Left ventricle myocardium inferior (tissue), 1 donor: ENCODE data around the gene FAM170B. TPM values are rescaled to one million over a fixed set of nuclear protein-coding genes. Genes with fewer than 3 reads are reported as not detected.

Experiments used
- DNase-seq: peaks from one replicate; pipeline ENCODE4 v3.0.0-alpha.2; 2020
- H3K27ac ChIP-seq: fragments of 200-600 bp; replicated peaks from 2 replicates; pipeline ENCODE4 v1.8.0; 2021
- H3K27me3 ChIP-seq: fragments of 200-600 bp; 2 replicates; pipeline ENCODE4 v1.8.0; 2021; ENCODE audit warnings: low read depth
- H3K36me3 ChIP-seq: fragments of 200-600 bp; 2 replicates; pipeline ENCODE4 v1.8.0; 2021
- H3K4me1 ChIP-seq: fragments of 200-600 bp; 2 replicates; pipeline ENCODE4 v1.8.0; 2021
- H3K4me3 ChIP-seq: fragments of 200-600 bp; 2 replicates; pipeline ENCODE4 v1.8.0; 2021; ENCODE audit warnings: mild to moderate bottlenecking, moderate library complexity
- H3K9me3 ChIP-seq: fragments of 200-600 bp; replicated peaks from 2 replicates; pipeline ENCODE4 v1.8.0; 2021
- intact Hi-C: fragments of 100-400 bp; cut with micrococcal nuclease; formaldehyde crosslinking; loops from one replicate; pipeline ENCODE4 v1.11.0; 2022
- total RNA-seq: library from RNA; stranded (reverse); fragmentation: NEBNext Ultra II Directional; extraction: Animal tissue kit (Norgen Biotek cat#: 25700); gene quantifications from one replicate; pipeline ENCODE4 v1.2.1, GENCODE V29; 2021
- TF ChIP-seq, protein P1 (sequence below): fragments of 200-600 bp; IDR thresholded peaks from 2 replicates; pipeline ENCODE4 v1.8.0; 2021; ENCODE audit warnings: antibody characterized with exemption, mild to moderate bottlenecking, borderline replicate concordance
- donor health status: DM: no; HTN: yes; CAD: no; lungs with severe emphysema.

Gene FAM170B
- total RNA-seq, 1 donor from 2014 or later = not detected

DNA sequence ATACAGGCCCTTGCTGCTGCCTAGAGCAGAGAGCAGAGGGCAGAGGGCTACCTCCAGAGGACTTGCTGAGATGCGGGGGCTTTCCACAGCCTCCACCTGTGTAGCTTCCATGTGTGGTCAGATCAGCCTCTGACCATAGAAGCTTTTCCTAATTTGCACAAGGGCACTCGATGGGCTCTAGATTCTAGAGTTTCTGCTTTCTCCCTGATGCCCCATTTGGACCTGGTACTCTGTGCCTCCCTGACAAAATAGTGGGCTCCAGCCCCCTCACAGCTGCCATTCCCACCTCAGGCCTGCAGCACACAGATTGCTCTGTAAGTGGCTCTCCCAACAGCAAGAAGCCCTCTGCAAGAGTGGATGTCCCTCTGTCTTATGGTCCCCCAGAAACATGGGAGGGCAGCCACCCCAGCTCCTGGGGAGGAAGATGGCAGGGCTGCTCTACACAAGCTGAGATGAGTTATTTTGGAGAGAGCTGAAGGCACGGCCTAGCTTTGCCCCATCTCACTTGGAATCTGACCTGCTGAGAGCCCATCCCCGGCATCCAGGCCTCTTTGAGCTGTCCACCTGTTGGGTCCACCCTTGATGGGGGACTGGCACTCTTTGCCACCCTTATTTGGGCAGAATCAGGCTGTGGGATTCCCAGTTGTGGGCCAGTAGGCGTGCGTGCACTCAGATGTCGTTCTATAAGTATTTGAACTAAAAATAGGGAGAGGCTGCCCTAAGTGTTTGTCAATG, 37.7 kb upstream of the FAM170B start:
- TF ChIP-seq, protein P1, sequence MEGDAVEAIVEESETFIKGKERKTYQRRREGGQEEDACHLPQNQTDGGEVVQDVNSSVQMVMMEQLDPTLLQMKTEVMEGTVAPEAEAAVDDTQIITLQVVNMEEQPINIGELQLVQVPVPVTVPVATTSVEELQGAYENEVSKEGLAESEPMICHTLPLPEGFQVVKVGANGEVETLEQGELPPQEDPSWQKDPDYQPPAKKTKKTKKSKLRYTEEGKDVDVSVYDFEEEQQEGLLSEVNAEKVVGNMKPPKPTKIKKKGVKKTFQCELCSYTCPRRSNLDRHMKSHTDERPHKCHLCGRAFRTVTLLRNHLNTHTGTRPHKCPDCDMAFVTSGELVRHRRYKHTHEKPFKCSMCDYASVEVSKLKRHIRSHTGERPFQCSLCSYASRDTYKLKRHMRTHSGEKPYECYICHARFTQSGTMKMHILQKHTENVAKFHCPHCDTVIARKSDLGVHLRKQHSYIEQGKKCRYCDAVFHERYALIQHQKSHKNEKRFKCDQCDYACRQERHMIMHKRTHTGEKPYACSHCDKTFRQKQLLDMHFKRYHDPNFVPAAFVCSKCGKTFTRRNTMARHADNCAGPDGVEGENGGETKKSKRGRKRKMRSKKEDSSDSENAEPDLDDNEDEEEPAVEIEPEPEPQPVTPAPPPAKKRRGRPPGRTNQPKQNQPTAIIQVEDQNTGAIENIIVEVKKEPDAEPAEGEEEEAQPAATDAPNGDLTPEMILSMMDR = no peak
- intact Hi-C loops = no loop called here
- H3K4me1 ChIP-seq = peaks cover 66% of the 10 kb centered on the region

DNA sequence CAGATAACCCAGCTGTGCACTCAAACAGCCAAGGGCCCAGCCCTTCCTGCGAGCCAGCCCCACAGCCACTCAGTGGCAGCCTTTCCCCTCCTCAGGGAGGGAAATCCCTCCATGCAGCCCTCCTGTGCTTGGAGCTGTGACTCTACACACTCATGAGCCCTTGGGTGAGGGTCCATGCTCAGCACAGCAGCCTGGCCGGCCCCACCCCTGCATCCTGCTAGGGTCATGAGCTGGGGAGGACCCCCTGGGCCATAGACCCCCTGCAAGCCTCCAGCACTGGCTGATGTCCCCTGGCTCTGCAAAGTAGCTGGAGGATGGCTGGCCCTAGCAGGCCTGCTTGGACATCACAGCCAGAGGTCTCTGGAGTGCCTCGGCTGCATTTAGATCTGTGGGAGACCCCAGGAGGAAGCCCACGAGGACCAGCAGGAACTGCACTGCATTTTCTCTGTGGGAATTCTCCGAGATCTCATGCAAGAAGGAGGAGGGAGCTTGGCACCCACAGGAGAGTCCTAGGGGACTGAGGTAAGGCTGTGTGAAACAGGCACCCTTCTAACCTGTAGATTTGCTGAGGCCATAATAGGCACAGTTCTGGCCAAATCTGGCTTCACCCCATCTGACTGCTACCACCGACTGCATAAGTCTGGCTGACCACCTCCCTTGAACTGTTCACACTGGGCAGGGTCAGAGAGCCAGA, 37.0 kb upstream of the FAM170B start:
- intact Hi-C loops = no loop called here
- DNase-seq = no peak

More for the DNA sequence above, 37.7 kb upstream of the FAM170B start:
- H3K4me3 ChIP-seq = no peak overlapping the region
- H3K9me3 ChIP-seq = no peaks in the 10 kb centered on the region
- H3K27me3 ChIP-seq = no peaks in the 10 kb centered on the region
- no peak overlapping the region for H3K27ac ChIP-seq
- DNase-seq = no peak
- H3K36me3 ChIP-seq = peaks cover 3% of the 10 kb centered on the region

DNA sequence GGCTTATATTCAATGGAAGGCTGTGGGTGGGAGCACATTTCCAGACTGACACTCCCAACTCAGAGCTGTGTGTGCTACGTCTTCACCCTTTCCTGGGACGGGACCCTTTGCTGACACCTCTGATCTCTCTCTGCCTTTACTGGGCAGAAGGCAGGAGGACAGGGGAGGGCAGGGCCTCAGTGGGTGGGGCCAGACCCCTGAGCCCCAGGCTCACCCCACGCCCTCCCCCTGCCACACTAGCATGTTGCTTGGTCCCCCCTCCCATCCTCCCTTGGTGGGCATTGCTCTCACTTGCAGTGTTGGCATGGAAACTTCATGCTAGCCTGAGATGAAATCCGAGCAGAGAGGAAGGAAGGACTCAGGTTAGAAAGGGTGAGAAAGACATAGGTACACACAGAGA, 36.0 kb upstream of the FAM170B start:
- TF ChIP-seq, protein P1 = no peak
- Histone ChIP-seq H3K27ac (no peak overlapping the region), H3K4me3 (no peak overlapping the region), H3K36me3 (peaks cover 16% of the 10 kb centered on the region), H3K4me1 (peaks cover 55% of the 10 kb centered on the region), H3K27me3 (no peaks in the 10 kb centered on the region), H3K9me3 (no peaks in the 10 kb centered on the region)
- no peak for DNase-seq
- intact Hi-C loops = loop anchor here (10.0 kb wide), 1 partner anchor 185 kb away; no protein-coding TSS in a partner anchor

More for the DNA sequence above, 37.0 kb upstream of the FAM170B start:
- Histone ChIP-seq H3K4me3 (no peak overlapping the region), H3K27me3 (no peaks in the 10 kb centered on the region), H3K36me3 (peaks cover 10% of the 10 kb centered on the region), H3K27ac (no peak overlapping the region), H3K9me3 (no peaks in the 10 kb centered on the region), H3K4me1 (peaks cover 65% of the 10 kb centered on the region)
- TF ChIP-seq, protein P1 = no peak

DNA sequence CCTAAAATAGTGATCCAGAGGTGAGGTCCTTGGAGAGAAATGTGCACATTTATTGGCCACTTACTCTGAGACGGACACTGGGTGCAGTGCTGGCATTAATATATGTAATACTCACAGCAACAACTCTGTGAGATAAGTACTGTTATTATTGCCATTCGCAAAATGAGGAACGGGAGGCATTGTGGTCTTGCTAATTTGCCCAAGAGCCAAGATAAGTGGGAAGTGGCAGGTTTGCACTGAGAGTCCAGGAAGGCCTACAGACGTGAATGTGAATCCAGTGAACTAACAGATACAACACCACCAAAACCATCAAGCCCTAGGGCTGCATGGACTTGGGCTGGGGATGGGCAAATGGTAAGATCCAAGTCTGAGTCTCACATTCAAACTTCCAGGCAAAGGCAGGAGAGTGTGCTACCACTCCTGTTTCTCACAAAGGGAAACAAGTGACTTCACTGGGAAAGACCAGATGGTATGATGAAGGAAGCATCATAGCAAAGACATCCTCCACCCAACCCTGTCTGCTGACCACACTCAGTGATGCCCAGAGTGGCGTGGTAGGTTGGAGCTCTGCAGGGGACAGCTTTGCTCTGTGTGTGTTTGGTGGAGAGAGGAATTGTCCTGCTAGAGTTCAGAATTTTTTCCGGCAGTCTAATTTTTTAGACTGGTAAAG, 35.1 kb upstream of the FAM170B start:
- intact Hi-C loops = loop anchor here (10.0 kb wide), 1 partner anchor 184 kb away; no protein-coding TSS in a partner anchor
- TF ChIP-seq, protein P1 = no peak
- Histone ChIP-seq H3K9me3 (no peaks in the 10 kb centered on the region), H3K4me1 (peaks cover 53% of the 10 kb centered on the region), H3K27ac (no peak overlapping the region), H3K36me3 (peaks cover 16% of the 10 kb centered on the region), H3K4me3 (no peak overlapping the region), H3K27me3 (no peaks in the 10 kb centered on the region)
- no peak for DNase-seq

- TF ChIP-seq, protein P1 = no peak
- intact Hi-C loops = loop anchor here (10.0 kb wide), 1 partner anchor 183 kb away; no protein-coding TSS in a partner anchor
- H3K27ac ChIP-seq = no peak overlapping the region
- no peaks in the 10 kb centered on the region for H3K9me3 ChIP-seq
- peaks cover 16% of the 10 kb centered on the region for H3K36me3 ChIP-seq
- no peaks in the 10 kb centered on the region for H3K27me3 ChIP-seq
- no peak for DNase-seq
- H3K4me1 ChIP-seq = peaks cover 53% of the 10 kb centered on the region
- H3K4me3 ChIP-seq = no peak overlapping the region
Measured at GRCh38 chr10:49168171-49168540, 34.3 kb upstream of the FAM170B start.
